ENCODE measurements around the gene C5orf52.

DNA sequence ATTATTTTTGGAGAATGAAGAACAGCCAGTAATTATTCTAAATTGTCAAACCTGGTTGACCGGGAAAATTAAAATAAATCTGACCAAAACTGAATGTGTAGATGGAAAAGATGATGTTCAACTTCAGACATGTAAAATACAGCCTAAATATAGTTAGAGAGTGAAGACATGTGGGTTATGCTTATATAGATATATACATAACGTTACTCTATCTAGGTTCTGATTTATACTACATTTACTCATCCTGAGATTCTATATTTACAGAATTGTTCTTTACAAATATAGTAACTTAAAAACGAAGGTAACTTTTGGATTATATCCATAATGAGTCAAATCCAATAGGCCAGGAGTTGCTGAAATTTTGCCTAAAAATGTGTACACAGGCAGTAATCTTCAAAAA lies 39.1 kb downstream of the C5orf52 start:
- TF ChIP-seq, protein P1, sequence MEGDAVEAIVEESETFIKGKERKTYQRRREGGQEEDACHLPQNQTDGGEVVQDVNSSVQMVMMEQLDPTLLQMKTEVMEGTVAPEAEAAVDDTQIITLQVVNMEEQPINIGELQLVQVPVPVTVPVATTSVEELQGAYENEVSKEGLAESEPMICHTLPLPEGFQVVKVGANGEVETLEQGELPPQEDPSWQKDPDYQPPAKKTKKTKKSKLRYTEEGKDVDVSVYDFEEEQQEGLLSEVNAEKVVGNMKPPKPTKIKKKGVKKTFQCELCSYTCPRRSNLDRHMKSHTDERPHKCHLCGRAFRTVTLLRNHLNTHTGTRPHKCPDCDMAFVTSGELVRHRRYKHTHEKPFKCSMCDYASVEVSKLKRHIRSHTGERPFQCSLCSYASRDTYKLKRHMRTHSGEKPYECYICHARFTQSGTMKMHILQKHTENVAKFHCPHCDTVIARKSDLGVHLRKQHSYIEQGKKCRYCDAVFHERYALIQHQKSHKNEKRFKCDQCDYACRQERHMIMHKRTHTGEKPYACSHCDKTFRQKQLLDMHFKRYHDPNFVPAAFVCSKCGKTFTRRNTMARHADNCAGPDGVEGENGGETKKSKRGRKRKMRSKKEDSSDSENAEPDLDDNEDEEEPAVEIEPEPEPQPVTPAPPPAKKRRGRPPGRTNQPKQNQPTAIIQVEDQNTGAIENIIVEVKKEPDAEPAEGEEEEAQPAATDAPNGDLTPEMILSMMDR (IDR thresholded peaks at IDR 0.05) = no peak
- TF ChIP-seq POLR2A (IDR thresholded peaks at IDR 0.05) = no peak
- TF ChIP-seq POLR2AphosphoS5 (IDR thresholded peaks at IDR 0.05) = no peak
- TF ChIP-seq EP300 (IDR thresholded peaks at IDR 0.05) = no peak

All from stomach (tissue), 4 donors.